PFSK-1 (cell line): ENCODE measurements around the gene IL6.

Experiments
- FOXP2 ChIP-seq: optimal IDR thresholded peaks from 2 replicates; pipeline ENCODE3; 2011; ENCODE audit warnings: borderline replicate concordance, control low read depth, inconsistent platforms; ENCODE audit not compliant: insufficient read depth; ENCODE audit errors: extremely low read length, extremely low read depth
- POLR2AphosphoS5 ChIP-seq: IDR thresholded peaks from 2 replicates; pipeline ENCODE4 v1.6.1; 2012; ENCODE audit warnings: low read depth, mild to moderate bottlenecking, control low read depth, low read length, moderate library complexity
- SIN3A ChIP-seq: IDR thresholded peaks from 2 replicates; pipeline ENCODE4 v1.6.1; 2012; ENCODE audit warnings: mild to moderate bottlenecking, low read length, moderate library complexity, borderline replicate concordance; ENCODE audit not compliant: insufficient read depth
- TAF1 ChIP-seq: IDR thresholded peaks from 2 replicates; pipeline ENCODE4 v1.6.1; 2012; ENCODE audit warnings: low read length, control low read depth, borderline replicate concordance; ENCODE audit not compliant: insufficient read depth
- TF ChIP-seq, protein P1 (sequence below), 2 experiments: IDR thresholded peaks; 2 replicates each; pipeline versions ENCODE4 v1.6.1 to v1.8.0; 2011 to 2012; ENCODE audit warnings: low read depth in 2 of 2, low read length in 2 of 2, control low read depth in 1 of 2, inconsistent platforms in 1 of 2, mild to moderate bottlenecking in 1 of 2, moderate library complexity in 1 of 2; ENCODE audit not compliant: insufficient read depth in 1 of 2

DNA sequence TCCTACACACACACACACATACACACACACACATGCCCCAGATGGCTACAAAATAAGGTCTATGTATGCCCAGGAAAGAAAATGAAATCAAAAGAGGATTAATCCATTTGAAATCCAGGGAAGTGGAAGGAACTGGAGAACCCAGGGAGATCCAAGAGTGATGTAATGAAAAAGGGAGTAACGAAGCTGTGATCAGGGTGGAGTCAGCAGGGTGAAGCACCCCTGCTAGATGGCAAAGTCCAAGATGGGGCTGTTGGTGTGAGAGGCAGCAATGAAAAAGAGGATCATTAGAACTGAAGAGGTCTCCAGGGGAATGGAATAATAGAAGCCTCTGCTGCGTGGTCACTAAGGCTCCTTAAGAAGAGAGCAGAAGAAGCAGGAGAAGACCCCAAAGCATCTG lies 43.6 kb upstream of the IL6 start:
- TF ChIP-seq POLR2AphosphoS5 = no peak
- TF ChIP-seq, protein P1, sequence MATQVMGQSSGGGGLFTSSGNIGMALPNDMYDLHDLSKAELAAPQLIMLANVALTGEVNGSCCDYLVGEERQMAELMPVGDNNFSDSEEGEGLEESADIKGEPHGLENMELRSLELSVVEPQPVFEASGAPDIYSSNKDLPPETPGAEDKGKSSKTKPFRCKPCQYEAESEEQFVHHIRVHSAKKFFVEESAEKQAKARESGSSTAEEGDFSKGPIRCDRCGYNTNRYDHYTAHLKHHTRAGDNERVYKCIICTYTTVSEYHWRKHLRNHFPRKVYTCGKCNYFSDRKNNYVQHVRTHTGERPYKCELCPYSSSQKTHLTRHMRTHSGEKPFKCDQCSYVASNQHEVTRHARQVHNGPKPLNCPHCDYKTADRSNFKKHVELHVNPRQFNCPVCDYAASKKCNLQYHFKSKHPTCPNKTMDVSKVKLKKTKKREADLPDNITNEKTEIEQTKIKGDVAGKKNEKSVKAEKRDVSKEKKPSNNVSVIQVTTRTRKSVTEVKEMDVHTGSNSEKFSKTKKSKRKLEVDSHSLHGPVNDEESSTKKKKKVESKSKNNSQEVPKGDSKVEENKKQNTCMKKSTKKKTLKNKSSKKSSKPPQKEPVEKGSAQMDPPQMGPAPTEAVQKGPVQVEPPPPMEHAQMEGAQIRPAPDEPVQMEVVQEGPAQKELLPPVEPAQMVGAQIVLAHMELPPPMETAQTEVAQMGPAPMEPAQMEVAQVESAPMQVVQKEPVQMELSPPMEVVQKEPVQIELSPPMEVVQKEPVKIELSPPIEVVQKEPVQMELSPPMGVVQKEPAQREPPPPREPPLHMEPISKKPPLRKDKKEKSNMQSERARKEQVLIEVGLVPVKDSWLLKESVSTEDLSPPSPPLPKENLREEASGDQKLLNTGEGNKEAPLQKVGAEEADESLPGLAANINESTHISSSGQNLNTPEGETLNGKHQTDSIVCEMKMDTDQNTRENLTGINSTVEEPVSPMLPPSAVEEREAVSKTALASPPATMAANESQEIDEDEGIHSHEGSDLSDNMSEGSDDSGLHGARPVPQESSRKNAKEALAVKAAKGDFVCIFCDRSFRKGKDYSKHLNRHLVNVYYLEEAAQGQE (IDR thresholded peaks at IDR 0.05; ENCODE audit: insufficient read depth in 1 of 2, low read depth in 2 of 2, low read length in 2 of 2) = no peak
- no peak for TF ChIP-seq TAF1
- TF ChIP-seq FOXP2 = no peak
- TF ChIP-seq SIN3A = no peak
